ENCODE data around the gene KIF1A.

DNA sequence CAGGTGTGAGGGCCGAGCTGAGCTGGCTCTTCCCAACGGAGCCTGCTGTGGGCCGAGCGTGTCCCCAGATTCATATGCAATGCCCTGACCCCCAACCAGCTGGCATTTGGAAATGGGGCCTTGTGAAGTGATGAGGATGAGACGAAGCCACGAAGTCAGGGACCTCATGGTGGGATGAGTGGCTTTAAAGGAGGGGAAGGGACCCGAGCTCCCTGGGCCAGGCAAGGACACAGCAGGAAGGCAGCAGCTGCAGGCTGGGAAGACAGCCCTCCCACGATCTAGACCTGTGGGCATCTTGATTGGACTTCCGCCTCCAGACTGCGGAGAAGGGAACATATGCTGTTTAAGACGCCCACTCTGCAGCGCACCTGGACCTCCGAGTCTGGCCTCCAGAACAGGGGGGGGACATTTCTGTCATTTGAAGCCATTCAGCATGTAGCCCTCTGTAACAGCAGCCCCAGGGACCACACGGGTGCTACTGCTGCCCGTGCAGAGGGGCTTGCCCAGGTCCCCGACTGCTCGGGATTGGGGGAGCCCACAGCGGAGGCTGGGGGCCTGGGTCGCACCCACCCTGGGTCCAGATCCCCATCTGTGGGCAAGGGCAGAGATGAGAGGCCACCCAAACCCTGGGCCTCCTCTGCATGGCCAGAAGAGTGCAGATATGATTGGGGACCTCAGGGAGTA is 27.2 kb downstream of the KIF1A start:
- TF ChIP-seq SMC3 (conservative IDR thresholded peaks at IDR 0.05; ENCODE audit: poor library complexity) = no peak
- TF ChIP-seq, protein P1, sequence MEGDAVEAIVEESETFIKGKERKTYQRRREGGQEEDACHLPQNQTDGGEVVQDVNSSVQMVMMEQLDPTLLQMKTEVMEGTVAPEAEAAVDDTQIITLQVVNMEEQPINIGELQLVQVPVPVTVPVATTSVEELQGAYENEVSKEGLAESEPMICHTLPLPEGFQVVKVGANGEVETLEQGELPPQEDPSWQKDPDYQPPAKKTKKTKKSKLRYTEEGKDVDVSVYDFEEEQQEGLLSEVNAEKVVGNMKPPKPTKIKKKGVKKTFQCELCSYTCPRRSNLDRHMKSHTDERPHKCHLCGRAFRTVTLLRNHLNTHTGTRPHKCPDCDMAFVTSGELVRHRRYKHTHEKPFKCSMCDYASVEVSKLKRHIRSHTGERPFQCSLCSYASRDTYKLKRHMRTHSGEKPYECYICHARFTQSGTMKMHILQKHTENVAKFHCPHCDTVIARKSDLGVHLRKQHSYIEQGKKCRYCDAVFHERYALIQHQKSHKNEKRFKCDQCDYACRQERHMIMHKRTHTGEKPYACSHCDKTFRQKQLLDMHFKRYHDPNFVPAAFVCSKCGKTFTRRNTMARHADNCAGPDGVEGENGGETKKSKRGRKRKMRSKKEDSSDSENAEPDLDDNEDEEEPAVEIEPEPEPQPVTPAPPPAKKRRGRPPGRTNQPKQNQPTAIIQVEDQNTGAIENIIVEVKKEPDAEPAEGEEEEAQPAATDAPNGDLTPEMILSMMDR (IDR thresholded peaks at IDR 0.05; ENCODE audit: poor library complexity, severe bottlenecking) = no peak
- no peak for TF ChIP-seq EZH2 (IDR thresholded peaks at IDR 0.05; ENCODE audit: borderline replicate concordance, insufficient read depth, low read length, poor library complexity, severe bottlenecking)
- TF ChIP-seq MXI1 (conservative IDR thresholded peaks at IDR 0.05; ENCODE audit: poor library complexity, severe bottlenecking) = no peak
- TF ChIP-seq POLR2AphosphoS5 (IDR thresholded peaks at IDR 0.05) = no peak
- TF ChIP-seq REST (IDR thresholded peaks at IDR 0.05; ENCODE audit: borderline replicate concordance) = no peak
